ENCODE data around the gene CIROP.

DNA sequence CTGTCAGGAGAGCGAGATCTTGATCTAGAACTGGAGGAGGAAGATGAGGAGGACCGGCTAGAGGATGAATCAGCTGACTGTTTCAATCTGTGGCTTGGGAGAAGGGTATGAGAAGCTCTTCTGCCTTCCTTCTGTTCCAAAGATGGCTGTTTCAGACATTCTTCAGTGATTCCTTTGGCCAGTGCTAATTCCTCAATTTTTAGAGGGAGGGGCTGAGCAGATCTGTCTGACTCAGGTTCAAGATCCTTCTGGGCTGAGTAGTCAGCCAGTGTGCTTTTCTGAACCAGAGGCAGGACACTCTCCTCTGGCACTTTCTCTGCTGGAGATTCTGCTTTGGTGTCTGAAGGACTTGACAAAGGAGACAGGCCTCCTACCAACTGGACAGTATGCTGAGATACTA lies 25.1 kb downstream of the CIROP start:
- TF ChIP-seq POLR2A (IDR thresholded peaks at IDR 0.05; ENCODE audit: low read depth, low read length): no peak
- no peak for TF ChIP-seq POLR2AphosphoS5 (IDR thresholded peaks at IDR 0.05; ENCODE audit: low read depth, low read length)
